CD4-positive, alpha-beta T cell treated with Interleukin-12 subunit alpha and Interleukin-12 subunit beta, for 1 hour (primary cell): ENCODE measurements around the gene HOXD12.
A peak's percentile ranks its signal among the peaks of the same experiment; 100 is the strongest.

Source experiments
- DNase-seq: peaks from one replicate; pipeline ENCODE4 v3.0.0-alpha.2; 2020

The HOXD12 gene

DNA sequence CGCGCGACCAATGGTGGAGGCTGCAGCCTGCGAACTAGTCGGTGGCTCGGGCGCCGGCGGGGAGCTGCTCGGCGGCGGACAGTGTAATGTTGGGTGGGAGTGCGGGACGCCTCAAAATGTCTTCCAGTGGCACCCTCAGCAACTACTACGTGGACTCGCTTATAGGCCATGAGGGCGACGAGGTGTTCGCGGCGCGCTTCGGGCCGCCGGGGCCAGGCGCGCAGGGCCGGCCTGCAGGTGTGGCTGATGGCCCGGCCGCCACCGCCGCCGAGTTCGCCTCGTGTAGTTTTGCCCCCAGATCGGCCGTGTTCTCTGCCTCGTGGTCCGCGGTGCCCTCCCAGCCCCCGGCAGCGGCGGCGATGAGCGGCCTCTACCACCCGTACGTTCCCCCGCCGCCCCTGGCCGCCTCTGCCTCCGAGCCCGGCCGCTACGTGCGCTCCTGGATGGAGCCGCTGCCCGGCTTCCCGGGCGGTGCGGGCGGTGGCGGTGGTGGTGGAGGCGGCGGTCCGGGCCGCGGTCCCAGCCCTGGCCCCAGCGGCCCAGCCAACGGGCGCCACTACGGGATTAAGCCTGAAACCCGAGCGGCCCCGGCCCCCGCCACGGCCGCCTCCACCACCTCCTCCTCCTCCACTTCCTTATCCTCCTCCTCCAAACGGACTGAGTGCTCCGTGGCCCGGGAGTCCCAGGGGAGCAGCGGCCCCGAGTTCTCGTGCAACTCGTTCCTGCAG is 23.3 kb downstream of the HOXD12 start, which contains the start of gene HOXD9:
TSS of gene HOXD9 (plus strand) at position 37 of the 728 bp plus-strand sequence. CDS start at position 87, 50 bp downstream.
- no peak for DNase-seq

DNA sequence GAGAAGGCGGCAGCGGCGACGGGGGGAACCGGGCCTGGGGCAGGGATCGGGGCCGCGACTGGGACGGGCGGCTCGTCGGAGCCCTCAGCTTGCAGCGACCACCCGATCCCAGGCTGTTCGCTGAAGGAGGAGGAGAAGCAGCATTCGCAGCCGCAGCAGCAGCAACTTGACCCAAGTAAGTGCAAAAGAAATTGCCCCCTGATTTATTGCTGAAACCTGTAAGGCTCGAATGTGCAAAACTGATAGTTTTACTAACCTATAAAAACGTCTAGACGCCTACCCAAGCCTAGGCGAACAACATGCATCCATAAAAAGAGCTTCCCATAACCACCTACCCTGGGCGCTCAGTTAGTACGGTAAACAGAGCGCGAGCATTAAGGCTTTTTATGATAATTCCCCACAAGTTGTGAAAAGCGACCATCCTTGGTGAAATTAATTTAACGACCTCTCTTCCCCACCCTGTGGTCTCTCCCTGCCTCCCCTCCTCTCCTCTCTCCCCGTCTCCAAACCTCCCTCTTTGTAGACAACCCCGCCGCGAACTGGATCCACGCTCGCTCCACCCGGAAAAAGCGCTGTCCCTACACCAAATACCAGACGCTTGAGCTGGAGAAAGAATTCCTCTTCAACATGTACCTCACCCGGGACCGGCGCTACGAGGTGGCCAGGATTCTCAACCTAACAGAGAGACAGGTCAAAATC is 24.0 kb downstream of the HOXD12 start:
- no peak for DNase-seq

DNA sequence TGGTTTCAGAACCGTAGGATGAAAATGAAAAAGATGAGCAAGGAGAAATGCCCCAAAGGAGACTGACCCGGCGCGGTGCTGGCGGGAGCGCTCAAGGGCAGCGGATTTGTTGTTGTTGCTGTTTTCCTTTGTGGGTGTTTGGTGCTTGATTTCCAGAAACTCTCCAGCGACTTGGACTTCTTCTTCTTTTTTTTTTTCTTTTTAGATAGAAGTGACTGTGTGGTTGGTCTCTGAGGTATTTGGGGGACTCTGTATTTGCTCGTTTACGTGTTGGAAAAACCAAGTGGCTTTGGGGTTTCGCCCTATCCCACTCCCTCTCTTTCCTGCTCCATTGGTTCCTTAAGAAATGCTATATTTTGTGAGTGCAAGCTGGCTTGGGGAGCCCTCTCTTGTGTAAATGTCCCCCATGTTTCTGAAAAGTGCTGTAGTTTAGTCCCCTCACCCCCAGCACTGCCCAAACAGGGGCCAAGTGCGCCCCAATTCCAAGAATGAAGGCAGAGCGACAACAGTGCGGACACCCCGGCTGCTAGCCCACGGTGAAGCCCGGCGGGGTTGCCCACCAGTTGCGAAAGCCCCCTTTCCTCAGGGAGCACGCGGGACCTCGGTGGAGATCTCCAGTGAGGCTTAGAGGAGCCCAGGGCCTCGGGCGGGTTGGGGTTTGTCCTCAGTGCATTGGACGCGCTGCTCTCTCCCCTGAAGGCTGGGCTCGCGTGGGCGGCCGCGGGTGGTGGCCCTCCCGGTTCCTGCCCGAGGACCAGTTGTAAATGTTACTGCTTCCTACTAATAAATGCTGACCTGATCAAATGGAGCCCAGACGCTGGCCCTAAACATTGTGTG is 24.7 kb downstream of the HOXD12 start:
- no peak for DNase-seq

DNA sequence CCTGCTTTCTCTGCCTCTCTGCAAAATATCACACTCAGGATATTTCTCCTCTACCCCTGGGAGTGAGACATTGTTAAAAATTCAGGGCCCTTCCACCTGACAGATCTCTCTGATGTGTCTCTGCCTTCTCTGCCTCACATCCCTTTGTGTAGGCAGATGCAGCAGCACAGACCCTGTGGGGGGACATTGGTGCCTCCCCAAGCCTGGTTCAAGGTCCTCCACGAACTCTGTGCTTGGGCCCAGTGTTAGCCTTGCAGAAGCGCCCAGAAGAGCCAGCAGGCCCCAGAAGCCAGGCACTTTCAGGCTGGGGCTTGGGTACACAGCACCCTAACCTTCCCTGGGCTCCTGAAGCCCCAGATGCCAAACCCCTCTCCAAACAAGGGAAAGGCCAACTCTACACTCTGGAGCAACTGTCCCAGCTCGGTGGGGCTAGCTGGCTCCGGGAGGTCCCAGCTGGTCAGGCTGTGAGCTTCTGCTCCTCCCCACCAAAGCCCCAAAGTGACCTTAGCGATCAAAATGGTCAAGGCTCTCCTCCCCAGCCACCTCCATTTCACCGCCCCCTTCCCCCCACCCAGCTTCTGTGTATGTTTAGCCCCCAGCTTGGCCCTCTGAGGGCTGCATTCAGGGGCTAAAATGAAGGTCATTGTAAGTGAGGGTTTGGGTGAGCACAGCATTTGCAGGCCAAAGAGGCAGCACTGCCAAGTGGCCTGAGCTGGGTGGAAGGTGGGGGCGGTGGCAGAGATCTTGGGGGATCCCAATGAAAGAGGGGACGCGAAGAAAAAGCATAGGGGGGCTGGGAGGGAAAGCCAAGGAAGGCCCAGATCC is 25.6 kb downstream of the HOXD12 start:
- DNase-seq: no peak

DNA sequence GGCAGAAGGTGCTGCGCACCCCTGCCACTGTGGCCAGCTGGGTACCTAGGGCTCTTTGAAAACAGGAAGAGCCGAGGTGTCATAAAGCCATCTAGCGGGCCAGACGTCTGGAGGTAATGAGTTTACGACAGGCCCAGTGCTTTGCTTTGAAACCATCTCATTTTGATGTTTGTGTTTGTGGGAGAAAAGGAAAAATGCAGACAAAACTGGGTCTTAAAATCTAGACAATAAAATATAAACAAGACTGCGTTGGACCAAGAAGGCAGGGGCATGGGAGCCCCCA is 26.1 kb downstream of the HOXD12 start:
- no peak for DNase-seq

DNA sequence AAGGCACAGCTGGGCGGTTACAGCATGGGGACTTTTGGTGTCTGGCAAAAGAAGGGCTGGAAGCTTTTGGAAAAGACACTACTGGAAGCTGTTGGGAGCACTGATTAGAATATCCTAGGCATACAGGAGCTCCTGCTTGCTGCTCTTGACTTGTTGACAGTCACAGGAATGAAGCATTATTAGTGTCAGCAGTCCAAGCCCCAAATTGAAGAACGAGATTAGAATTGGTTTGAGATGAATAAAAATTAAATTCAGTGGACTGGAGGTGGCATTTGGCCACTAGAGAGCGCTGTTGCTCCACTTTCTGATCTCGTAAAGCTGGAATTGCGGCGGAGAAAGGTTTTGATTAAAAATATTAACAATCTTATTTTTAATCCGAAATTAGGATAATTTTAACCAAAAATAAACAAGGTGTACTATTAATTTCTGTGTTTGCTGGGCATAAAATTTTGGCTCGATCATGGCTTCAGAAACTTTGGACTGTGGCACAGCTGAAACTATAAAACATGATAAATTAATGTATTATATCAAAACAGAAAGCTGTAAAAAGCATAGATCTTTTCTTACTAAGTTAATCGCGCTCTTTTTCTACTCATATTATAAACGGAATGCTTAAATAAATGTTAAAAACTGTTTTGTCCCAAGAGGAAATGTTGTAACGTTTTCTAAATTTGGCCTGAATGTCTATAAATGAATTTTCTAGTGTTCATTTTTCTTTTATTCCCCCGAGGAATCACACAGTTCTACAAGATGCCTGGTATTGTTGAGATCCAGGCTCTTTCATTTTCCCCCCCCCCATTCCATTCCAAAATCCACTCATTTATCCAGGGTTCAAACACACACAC is 27.6 kb downstream of the HOXD12 start:
- peak; percentile 67 for DNase-seq

DNA sequence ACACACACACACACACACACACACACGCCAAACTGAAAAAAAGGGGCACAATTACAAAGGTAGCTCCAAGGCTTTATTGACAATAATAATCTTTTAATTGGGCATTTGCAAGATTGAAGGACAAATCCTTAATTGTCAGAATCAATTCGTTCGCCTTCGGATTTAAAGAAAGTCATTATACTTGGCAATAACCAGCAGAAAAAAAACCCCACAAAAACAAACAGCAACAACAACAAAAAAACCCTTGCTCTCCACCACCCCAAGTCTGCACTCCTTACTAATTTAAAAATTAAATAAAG is 28.1 kb downstream of the HOXD12 start:
- no peak for DNase-seq

DNA sequence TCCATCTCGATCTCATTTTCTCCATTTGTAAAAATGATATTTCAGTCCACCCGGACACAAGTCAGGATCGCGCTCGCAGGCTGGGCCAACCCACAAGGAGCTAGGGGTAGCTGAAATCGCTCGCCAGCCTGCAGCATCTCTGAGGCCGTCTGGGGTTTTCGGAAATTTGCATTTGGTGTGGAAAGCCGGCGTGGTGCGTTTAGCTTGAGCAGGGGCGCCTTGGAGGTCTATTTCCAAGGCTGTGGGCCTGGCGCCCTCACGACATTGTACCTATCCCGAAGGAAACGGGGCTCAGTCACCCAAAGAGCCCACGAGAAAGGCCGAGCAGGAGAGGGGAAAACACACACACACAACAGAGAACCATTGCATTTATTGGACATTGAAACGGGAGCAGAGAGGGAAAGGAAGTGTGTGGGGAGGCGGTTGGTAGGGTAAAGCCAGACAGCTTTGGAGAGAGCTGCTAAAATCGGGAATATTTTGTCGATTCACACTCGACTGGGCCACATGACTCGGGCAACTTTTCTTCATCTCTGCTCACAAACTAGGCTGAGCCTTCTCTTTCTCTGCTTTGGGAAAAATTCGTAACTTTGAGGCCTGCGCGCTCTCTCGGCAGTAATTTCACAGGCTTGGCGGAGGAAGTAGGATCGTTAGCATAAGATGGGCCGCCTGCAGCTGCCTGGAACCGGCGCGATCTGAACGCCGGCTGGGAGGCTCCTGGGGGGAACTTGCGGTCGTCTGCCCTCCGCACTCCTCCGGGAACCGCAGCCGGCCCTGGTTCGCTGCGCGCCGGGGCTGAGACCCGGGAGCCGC is 28.8 kb downstream of the HOXD12 start:
- DNase-seq: no peak

DNA sequence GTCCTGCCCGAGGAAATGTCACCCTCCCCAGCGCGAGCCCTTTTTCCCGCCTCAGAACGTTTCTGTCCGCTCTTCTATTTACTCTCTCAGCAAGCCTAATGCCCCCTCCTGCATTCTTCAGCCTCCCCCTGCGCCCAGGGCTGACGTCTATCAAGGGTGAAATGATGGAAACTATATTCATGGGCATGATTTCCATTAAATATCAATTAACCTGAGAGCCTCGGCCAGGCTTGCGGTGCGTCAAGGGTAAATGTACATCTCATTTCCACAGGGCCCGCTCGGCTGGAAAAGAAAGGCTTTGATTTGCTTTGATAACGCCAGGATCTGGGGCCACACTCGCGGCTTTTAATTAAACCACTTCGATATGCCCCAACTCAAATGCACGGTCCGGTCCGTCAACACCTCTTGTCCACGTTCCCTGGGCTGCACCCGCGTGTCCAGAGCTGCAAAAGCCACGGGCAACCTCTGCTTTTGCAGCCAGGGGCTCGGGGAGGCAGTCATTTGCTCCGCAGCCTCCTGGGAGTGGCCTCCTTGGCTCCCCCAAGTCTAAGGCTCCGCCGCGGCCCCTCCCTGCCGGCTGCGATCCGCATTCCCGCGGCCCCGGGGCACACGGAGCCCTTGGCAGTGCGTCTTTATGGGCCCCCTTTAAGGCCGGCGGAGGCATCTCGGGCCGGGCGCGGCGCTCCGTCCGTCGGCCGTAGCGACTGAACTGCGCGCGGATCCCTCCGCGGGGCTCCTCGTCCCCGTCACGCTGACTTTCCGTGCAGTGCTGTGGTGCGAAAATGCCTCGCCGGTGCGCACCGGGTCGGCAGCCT is 29.6 kb downstream of the HOXD12 start, which contains the start of gene HOXD8:
TSS of gene HOXD8 (plus strand) at position 724 of the 815 bp plus-strand sequence. CDS start 662 bp downstream, outside the sequence.
- no peak for DNase-seq

DNA sequence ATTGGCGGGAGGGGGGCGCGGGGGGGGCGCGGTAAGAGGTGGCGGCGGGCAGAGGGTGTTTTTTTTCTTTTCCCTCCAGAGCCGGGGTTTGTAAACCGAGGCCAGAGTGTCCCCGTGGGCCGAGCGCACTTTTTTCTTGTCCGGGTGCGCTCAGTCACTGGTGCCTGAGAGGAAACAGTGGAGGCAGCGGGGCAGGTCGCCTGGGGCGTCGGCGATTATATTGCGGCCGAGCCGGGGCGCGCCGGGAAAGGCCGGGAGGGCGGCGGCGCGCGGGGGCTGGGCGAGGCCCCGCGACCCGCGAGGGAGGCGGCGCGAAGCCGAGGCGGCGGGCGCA is 30.2 kb downstream of the HOXD12 start:
- DNase-seq: no peak

DNA sequence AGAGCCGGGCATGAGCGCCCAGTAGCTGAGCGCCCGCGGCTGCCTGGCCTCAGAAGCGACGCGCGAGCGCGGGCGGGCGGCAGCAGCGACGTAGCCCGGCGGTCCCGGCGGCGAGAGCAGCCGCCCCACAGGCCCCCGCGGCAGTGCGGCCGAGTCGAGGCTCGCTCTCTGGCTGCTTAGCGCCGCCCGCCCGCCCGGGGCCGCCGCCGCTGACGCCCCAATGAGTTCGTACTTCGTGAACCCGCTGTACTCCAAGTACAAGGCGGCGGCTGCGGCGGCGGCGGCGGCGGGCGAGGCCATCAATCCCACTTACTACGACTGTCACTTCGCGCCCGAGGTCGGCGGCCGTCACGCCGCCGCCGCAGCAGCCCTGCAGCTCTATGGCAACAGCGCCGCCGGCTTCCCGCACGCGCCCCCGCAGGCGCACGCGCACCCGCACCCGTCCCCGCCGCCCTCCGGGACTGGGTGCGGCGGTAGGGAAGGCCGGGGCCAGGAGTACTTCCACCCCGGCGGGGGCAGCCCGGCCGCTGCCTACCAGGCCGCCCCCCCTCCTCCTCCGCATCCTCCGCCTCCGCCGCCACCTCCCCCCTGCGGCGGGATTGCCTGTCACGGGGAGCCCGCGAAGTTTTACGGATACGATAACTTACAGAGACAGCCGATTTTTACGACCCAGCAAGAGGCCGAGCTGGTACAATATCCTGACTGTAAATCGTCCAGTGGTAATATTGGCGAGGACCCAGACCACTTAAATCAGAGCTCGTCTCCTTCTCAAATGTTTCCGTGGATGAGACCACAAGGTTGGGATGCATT is 30.8 kb downstream of the HOXD12 start:
- DNase-seq: no peak

DNA sequence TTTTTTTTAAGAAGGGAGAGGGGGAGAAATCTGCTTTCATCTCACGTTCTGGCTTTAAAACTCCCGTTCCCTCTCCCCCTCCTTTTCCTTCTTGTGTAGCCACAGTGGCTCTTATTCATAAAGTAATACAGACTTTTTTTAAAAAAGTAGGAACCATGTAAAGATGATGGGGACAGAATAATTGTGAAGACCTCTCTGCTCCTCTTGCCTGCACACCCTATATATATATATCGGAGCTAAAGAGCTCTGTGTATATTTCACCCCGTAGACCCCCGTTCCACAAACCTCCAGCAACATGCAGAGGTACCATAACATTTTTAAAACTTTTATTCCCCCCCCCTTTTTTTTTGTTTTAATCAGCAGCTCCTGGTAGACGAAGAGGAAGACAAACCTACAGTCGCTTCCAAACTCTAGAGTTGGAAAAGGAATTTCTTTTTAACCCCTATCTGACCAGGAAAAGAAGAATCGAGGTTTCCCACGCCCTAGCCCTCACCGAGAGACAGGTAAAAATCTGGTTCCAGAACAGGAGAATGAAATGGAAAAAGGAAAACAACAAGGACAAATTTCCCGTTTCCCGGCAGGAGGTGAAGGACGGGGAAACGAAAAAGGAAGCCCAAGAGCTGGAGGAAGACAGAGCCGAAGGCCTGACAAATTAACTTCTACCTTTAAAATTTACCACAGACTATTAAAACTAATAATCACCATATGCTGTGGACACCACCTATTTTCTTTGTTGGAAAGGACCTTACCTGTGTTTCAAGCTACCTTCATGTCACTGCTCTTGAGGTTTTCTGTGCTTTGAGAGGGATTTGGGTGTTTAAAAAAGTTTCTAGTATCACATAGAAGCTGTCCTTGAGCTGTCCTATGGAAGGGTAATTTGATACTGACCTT is 31.6 kb downstream of the HOXD12 start:
- DNase-seq: no peak

DNA sequence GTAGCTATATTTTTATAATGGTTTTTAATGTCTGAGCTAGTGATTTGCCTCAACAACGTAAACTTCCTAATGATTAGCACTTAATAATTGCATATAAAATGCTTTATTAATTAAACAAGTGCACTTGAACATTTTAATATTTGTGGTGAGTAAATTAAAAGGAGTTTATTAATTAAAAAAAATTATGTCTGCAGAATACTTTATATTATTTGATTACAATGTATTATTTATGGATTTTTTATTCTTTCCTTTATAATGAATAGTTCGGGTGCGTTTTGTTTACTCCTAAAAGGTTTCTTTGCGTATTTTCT is 32.2 kb downstream of the HOXD12 start:
- no peak for DNase-seq

DNA sequence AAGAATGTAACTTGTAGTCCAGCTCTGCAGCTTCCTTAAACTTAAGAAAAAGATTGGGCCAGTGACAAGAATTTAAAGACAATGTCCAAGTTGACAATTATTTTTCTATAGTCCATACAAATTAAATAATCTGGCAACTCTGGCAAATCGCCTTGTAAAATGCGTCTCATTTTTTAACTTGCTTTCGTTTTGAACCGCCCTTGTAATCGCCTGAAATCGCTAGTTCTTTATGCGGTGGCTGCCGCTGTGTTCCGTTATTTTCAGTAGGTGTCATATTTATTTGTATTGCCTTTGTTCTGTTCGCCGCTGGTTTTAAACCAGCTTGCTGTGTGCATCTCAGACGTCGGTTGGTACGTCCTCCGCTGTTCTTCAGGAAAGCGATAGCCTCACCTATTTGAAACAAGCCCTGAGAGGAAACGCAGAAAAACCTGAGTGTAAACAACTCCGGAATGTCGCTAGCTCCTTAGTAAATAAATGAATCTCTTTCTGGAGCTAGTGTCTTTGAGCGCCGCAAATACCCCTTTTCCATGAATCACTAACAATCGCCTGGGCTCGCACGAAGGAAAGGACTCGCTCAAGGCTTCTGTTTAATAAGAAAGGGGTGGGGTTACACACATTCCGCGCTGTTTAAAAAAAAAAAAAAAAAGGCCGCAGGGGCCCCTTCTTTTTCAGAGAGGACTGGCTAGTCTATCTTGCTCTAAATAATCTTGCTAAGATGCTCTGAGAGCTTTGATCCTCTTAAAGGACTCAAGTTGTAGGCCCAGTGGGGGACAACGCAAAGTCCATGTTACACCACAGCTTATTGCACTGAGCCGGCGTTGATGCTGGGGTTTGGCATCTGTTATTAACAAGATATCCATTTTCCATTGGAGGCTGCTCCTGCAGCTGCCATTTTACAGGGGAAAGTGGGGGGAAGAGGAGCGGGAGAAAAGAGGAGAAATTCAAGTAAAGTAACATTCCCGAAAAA is 32.9 kb downstream of the HOXD12 start:
- peak; percentile 27 for DNase-seq

DNA sequence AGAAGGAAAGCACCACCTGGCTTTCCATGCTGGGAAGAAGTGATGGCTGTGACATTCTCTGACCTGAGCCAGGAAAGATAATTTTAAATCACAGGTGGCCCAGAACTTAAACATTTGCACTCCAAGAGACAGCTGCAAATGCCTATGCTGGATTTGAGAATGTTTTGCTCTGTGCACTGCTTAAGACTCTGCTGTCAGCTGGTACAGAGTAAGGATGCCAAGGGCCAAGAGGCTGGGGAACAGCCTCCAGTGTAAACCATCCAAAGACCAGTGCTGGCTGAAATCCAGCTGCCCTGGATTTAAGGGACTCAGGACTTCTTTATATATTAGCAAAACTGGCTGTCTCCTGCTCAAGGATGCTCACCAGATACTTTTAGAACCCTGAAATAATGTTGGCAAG is 33.8 kb downstream of the HOXD12 start:
- DNase-seq: no peak

DNA sequence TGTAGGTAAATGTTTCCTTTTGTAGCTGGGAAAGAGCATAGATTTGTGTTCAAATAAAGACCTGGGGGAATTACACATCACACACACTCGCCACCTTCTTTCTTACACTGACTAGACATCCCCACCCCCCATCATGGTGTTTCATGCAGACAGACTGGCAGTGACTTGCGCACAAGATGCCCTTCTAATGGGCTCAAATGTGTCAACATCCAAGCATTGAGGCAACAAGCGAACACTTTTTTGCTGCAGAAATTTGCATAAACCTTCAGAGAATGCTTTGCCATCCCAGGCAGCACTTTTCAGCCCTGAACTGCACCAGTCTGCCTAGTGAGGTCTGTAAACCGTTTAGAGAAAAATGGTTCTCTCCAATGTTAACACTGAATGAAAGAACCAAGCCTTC is 34.4 kb downstream of the HOXD12 start:
- no peak for DNase-seq

DNA sequence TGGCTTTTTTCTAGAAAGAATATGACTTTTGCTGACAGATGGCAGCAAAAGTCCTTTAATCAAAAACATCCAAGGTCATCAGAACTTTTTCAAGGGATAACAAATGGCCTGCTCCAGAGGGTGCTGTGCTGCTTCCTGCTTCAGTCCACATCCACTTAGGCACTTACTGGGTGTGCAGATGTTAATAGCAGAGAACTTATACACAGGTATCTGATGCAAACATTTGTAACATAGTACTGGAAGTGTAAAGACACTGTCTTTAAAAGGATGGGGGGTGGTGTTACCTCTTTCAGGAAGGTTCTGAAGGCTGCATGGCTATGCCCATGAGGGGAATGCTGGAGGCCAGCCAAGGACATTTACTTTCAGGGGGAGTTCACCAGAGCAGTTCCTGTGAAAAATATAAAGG is 35.4 kb downstream of the HOXD12 start:
- DNase-seq: no peak
